GM21528 (cell line): ENCODE data around the gene SLC37A4.

Experiments
- ATAC-seq: cut with Tn5 transposase; IDR thresholded peaks from one replicate; pipeline ENCODE4 v1.9.1; 2021; ENCODE audit warnings: mild to moderate bottlenecking, moderate library complexity; ENCODE audit not compliant: unreplicated experiment, low FRiP score

Gene SLC37A4

GRCh38 chr11:118980191-118980881, 50.3 kb downstream of the SLC37A4 start:
- ATAC-seq: no peak

- no peak for ATAC-seq
Observed at GRCh38 chr11:118979434-118979833, 51.2 kb downstream of the SLC37A4 start.

GRCh38 chr11:118975771-118976709, 54.6 kb downstream of the SLC37A4 start:
- no peak for ATAC-seq
